Measurements from ENCODE around the gene RNF8.

Gene RNF8

DNA sequence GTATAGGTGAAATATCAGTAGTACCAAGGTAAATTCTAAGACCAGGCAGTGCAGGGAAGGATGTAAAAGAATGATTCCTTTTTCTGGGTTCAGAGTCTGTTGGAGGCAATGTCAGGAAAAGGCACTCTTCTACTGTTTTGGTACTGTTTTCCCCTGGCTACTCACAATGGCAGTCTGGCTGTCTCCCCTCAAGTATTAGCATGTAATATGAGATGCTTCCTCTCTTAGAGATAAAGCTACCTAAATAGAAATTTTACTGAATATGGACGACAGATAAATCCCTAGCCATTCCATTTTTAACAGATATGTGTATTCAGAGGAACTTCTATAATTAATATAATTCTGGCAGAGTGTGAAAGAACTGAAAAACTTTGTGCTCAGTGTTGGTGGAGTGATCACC, 3.5 kb downstream of the RNF8 start:
- peaks cover 3% of the 10 kb centered on the region for H3K36me3 ChIP-seq (ENCODE audit: control insufficient read depth, insufficient read depth, low read length)
- TF ChIP-seq, protein P1, sequence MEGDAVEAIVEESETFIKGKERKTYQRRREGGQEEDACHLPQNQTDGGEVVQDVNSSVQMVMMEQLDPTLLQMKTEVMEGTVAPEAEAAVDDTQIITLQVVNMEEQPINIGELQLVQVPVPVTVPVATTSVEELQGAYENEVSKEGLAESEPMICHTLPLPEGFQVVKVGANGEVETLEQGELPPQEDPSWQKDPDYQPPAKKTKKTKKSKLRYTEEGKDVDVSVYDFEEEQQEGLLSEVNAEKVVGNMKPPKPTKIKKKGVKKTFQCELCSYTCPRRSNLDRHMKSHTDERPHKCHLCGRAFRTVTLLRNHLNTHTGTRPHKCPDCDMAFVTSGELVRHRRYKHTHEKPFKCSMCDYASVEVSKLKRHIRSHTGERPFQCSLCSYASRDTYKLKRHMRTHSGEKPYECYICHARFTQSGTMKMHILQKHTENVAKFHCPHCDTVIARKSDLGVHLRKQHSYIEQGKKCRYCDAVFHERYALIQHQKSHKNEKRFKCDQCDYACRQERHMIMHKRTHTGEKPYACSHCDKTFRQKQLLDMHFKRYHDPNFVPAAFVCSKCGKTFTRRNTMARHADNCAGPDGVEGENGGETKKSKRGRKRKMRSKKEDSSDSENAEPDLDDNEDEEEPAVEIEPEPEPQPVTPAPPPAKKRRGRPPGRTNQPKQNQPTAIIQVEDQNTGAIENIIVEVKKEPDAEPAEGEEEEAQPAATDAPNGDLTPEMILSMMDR (IDR thresholded peaks at IDR 0.05; ENCODE audit: insufficient read depth, low read length, poor library complexity, severe bottlenecking): no peak
- no peak for DNase-seq (ENCODE audit: extremely low read depth, insufficient read length)
- H3K4me3 ChIP-seq (replicated peaks; ENCODE audit: low read depth, low read length): no peak overlapping the region
- H3K27me3 ChIP-seq (replicated peaks; ENCODE audit: control insufficient read depth, insufficient read depth, low read length): no peaks in the 10 kb centered on the region

DNA sequence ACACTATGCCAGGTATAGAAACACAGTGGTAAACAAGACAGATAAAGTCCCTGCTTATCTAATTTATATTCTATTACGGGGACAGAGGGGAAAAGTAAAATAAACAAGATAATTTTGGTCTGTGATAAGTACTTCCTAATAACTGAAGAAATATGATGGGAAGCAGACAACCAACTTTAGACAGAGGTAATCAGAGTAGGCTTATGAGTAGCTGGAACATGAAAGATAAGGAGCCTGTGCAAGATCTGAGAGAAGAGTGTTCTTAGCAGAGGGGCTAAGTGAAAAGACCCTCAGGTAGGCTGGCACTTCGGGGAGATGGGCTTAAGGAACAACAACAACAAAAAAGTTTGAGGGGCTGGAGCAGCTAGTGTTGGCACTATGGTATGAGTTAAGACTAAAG, 4.1 kb downstream of the RNF8 start:
- peaks cover 4% of the 10 kb centered on the region for H3K36me3 ChIP-seq (ENCODE audit: control insufficient read depth, insufficient read depth, low read length)
- H3K4me3 ChIP-seq (replicated peaks; ENCODE audit: low read depth, low read length): no peak overlapping the region
- H3K27me3 ChIP-seq (replicated peaks; ENCODE audit: control insufficient read depth, insufficient read depth, low read length): no peaks in the 10 kb centered on the region
- DNase-seq (ENCODE audit: extremely low read depth, insufficient read length): no peak
- TF ChIP-seq, protein P1 (IDR thresholded peaks at IDR 0.05; ENCODE audit: insufficient read depth, low read length, poor library complexity, severe bottlenecking): no peak

DNA sequence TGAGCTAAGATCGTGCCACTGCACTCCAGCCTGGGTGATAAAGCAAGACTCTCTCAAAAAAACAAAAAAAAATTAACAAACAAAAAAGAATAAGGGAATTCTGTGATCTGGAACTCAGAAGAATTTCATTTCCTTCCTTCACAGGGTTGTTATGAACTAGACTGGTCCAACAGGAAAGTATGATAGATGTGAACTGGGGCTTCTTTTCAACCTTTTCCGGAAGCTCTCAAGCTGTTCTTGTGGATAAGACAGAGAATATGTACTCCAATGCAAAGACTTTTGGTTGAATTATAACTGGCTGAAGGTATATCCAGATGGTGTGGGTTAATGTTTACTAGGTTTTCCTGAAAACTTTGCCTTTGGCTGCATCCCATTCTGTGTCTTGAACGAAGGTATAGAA, 5.3 kb downstream of the RNF8 start:
- TF ChIP-seq, protein P1 (IDR thresholded peaks at IDR 0.05; ENCODE audit: insufficient read depth, low read length, poor library complexity, severe bottlenecking): no peak
- no peak for DNase-seq (ENCODE audit: extremely low read depth, insufficient read length)
- Histone ChIP-seq H3K36me3 (ENCODE audit: control insufficient read depth, insufficient read depth, low read length) (peaks cover 4% of the 10 kb centered on the region), H3K4me3 (replicated peaks; ENCODE audit: low read depth, low read length) (no peak overlapping the region), H3K27me3 (replicated peaks; ENCODE audit: control insufficient read depth, insufficient read depth, low read length) (no peaks in the 10 kb centered on the region)

DNA sequence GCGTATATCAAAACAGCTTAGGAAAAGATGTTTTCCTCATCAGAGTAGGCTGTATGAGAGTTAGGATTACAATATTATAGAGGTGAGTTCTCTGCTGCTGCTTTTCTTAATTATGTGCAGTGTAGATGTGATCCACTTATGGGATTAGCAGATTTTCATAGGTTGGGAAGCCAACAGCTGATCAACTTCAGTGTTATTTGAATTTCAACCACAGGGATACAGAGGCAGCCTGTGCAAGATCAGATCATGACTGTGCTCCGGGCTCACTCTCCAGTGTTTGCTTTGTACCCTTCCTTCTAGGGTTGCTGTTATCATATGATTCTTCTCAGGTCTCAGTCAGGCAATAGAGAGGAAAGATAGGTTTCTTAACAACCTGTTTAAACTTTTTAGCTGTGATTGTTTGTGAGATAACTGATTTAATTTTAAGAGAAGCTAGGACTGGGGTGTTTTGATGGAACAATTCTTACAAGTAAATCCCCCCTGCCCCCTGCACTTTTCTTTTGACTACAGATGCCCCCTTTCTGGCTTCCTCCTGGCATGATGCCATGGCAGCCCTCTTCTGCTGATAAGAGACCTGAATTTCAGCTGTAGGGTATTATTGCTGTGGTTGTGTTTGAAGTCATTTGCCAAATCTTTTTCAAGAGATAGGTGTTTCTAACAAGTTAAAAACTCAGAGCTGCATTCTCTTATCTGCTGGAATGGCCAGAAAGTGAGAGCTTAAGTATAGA, 8.5 kb downstream of the RNF8 start:
- no peak for DNase-seq (ENCODE audit: extremely low read depth, insufficient read length)
- Histone ChIP-seq H3K36me3 (ENCODE audit: control insufficient read depth, insufficient read depth, low read length) (peaks cover 4% of the 10 kb centered on the region), H3K27me3 (replicated peaks; ENCODE audit: control insufficient read depth, insufficient read depth, low read length) (no peaks in the 10 kb centered on the region), H3K4me3 (replicated peaks; ENCODE audit: low read depth, low read length) (no peak overlapping the region)
- TF ChIP-seq, protein P1 (IDR thresholded peaks at IDR 0.05; ENCODE audit: insufficient read depth, low read length, poor library complexity, severe bottlenecking): no peak

DNA sequence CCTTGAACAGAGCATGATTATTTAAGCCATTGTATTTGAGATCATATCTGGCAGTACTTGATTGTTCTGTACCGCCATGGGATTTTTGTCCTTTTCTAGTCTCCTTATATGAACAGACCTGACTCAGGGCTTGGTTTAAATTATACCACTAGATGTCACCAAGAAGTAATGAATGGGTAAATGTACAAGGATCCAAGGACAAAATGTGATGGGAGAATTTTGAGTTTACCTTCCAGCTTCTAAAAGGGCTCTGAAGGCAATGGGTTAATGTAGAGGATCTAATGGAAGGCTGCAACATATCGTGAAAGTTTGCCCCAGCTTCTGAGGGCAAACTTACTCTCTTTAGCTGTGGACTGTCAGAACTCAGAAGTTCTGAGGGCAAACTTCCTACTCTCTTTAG, 12.0 kb downstream of the RNF8 start:
- TF ChIP-seq, protein P1 (IDR thresholded peaks at IDR 0.05; ENCODE audit: insufficient read depth, low read length, poor library complexity, severe bottlenecking): no peak
- Histone ChIP-seq H3K27me3 (replicated peaks; ENCODE audit: control insufficient read depth, insufficient read depth, low read length) (no peaks in the 10 kb centered on the region), H3K4me3 (replicated peaks; ENCODE audit: low read depth, low read length) (no peak overlapping the region), H3K36me3 (ENCODE audit: control insufficient read depth, insufficient read depth, low read length) (peaks cover 9% of the 10 kb centered on the region)
- no peak for DNase-seq (ENCODE audit: extremely low read depth, insufficient read length)

DNA sequence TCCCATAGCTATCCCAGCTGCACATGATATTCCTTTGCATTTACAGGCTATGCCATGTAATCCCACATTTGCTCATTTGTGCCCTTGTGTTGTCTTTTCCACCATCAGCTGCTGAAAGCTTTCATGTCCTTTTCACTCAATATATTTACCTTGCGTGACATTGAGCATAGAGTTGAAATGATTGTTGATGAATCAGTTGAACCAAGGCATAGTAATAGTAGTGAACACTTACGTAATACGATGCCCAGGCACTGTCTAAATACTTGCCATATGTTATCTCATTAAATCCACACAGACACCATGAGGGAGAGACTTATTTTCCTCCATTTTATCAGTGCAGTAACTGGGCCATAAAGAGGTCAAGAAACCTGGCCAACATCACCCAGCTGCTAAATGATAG, 13.1 kb downstream of the RNF8 start:
- TF ChIP-seq, protein P1 (IDR thresholded peaks at IDR 0.05; ENCODE audit: insufficient read depth, low read length, poor library complexity, severe bottlenecking): no peak
- Histone ChIP-seq H3K36me3 (ENCODE audit: control insufficient read depth, insufficient read depth, low read length) (peaks cover 8% of the 10 kb centered on the region), H3K4me3 (replicated peaks; ENCODE audit: low read depth, low read length) (no peak overlapping the region), H3K27me3 (replicated peaks; ENCODE audit: control insufficient read depth, insufficient read depth, low read length) (no peaks in the 10 kb centered on the region)
- no peak for DNase-seq (ENCODE audit: extremely low read depth, insufficient read length)
